Skin of body (tissue), 2 donors: ENCODE results near the gene AGTRAP. TPM values are rescaled to one million over a fixed set of nuclear protein-coding genes. Genes with fewer than 3 reads are reported as not detected.

Experiments used
- DNase-seq: peaks from one replicate; lab custom pipeline; 2025; lab: John Stamatoyannopoulos, UW
- total RNA-seq: library from RNA; depleted of rRNA; stranded (reverse); fragments of >200 nt; gene quantifications from one replicate; pipeline ENCODE4 v1.2.3, GENCODE V29; 2014

AGTRAP gene
- total RNA-seq, 1 donor from 2014 or later: 15.7 TPM

DNA sequence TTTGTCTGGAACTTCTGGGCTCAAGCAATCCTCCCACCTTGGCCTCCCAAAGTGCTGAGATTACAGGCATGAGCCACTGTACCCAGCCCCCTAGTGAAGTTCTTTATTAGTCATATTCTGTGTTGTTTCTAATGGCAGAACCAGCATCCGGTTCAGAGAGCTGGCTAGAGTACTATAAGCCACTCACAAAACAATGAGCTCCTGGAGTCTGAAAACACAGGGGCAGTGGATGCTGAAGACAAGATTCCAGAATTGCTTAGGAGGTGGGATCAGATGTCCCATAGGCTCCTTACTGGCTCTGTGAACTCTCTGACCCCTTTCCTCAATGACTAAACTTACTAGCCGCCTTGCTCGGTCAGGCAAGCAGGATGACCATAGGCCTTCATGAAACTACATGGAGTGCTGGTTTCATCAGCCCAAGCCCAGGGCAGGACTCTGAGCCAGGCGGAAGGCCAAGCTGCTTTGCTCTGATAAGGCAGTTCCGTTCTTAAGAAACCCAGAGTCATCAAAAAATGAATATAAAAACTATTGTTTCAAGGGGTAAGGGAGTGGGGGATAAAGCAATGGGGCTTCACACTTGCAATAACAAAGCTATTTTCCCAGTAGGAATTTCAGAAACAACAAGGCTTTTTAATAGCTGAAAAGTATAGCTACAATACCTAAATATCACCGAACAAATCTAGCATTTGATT lies 61.7 kb downstream of the AGTRAP start:
- DNase-seq: no peak

DNA sequence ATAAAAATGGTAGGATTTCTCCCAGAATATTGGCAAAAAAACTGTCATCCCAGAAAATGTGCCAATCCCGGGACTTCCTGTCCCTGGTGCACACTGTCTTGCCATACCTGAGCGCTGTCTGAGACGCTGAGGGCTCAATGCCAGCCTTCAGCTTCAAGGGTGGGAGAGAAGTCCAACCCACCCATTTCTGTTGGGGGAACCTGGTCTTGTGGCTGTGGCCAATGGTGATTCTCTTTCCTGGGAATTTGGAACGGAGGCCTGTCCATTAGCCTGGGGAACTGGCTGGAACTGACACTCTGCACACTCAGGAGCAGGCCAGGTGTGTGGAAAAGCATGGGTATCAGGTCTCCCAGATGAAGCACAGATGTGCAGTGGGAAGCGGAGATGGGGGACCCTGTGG lies 63.2 kb downstream of the AGTRAP start:
- no peak for DNase-seq

DNA sequence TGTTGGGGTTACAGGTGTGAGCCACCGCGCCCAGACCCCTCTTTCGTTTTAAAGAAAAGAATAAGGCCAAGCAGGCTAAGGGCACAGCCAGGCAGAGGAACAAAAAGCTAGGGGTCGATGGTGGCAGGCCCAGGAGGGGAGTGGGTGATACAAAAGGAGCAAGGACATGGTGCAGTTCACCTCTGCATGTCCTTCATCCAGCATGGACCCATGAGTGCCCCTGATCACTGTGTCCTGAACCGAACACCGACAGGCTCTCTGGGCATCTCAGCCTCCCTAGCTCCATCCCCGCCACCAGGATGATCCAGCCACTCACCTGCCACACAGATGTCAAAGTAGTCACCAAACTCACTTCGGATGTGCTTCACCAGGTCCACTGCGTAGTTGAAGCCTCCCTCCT lies 64.0 kb downstream of the AGTRAP start:
- DNase-seq: no peak

DNA sequence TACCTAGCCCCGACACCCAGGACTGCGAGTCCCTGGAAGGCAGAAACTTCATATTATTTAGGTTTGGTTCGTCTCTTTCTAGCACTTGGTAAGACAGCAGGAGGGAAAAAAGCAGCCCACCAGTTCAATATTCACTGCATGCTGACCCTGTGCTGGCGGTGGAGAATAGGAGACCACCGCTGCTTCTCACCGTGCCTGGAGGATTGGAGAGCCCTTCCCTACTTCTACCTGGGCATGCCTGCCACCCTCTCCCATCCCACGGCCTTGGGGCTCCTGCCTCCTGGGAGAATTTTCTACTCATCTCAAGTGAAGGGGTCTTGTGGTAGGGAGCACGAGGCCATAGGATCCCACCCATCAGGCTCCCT lies 64.4 kb downstream of the AGTRAP start:
- DNase-seq: no peak

Other genes starting within 250 kb of the AGTRAP start
- 0.99 TPM for gene FBXO2, start 81.7 kb upstream of the AGTRAP start, total RNA-seq
- 9.3 TPM for gene FBXO44, start 81.3 kb upstream of the AGTRAP start, total RNA-seq
- 5.1 TPM for gene FBXO6, start 71.9 kb upstream of the AGTRAP start, total RNA-seq
- 21.6 TPM for gene MAD2L2, start 55.0 kb upstream of the AGTRAP start, total RNA-seq
- gene DRAXIN, start 44.4 kb upstream of the AGTRAP start, total RNA-seq: 0.59 TPM
- gene C1orf167, start 26.1 kb downstream of the AGTRAP start, total RNA-seq: 0.69 TPM
- gene MTHFR, start 69.8 kb downstream of the AGTRAP start, total RNA-seq: 22.5 TPM
- gene CLCN6, start 70.1 kb downstream of the AGTRAP start, total RNA-seq: 9.4 TPM
- 1.3 TPM for gene NPPA, start 111.6 kb downstream of the AGTRAP start, total RNA-seq
- gene NPPB, start 122.8 kb downstream of the AGTRAP start, total RNA-seq: not detected
- gene KIAA2013, start 190.3 kb downstream of the AGTRAP start, total RNA-seq: 17.6 TPM
- gene PLOD1, start 198.6 kb downstream of the AGTRAP start, total RNA-seq: 72.6 TPM
- 30.7 TPM for gene MFN2, start 244.3 kb downstream of the AGTRAP start, total RNA-seq